GM21390 (cell line): ENCODE data around the gene SURF6.
A peak's percentile ranks its signal among the peaks of the same experiment; 100 is the strongest.

Experiments used
- ATAC-seq: cut with Tn5 transposase; IDR thresholded peaks from one replicate; pipeline ENCODE4 v1.9.1; 2021; ENCODE audit not compliant: unreplicated experiment

SURF6 gene

GRCh38 chr9:133368249-133368881 is 32.4 kb upstream of the SURF6 start:
- no peak for ATAC-seq

- no peak for ATAC-seq
These were observed 31.8 kb upstream of the SURF6 start for GRCh38 chr9:133367778-133368177.

GRCh38 chr9:133367221-133367620 is 31.2 kb upstream of the SURF6 start:
- ATAC-seq, result no peak

GRCh38 chr9:133366435-133366834 is 30.4 kb upstream of the SURF6 start:
- no peak for ATAC-seq

GRCh38 chr9:133362359-133363044 is 26.5 kb upstream of the SURF6 start:
- ATAC-seq, result no peak

GRCh38 chr9:133361507-133362092 is 25.6 kb upstream of the SURF6 start:
- ATAC-seq, result no peak

- ATAC-seq, result no peak
These were observed 24.7 kb upstream of the SURF6 start for GRCh38 chr9:133360400-133361393.

- no peak for ATAC-seq
These were observed 23.6 kb upstream of the SURF6 start for GRCh38 chr9:133359399-133360175.

GRCh38 chr9:133357656-133358055 is 21.7 kb upstream of the SURF6 start:
- ATAC-seq, result no peak

- peak; percentile 68 for ATAC-seq
These were observed 20.6 kb upstream of the SURF6 start, which contains the start of the genes SURF1 and SURF2 for GRCh38 chr9:133356391-133357091. Gene SURF1, minus strand, starts transcription at chr9:133356487. Its CDS starts 34 bp downstream, at chr9:133356453. Gene SURF2, plus strand, starts transcription at chr9:133356550. Its CDS starts 43 bp downstream, at chr9:133356593.

GRCh38 chr9:133355881-133356357 is 19.9 kb upstream of the SURF6 start:
- ATAC-seq, result peak; percentile 39

GRCh38 chr9:133354766-133355165 is 18.8 kb upstream of the SURF6 start:
- no peak for ATAC-seq

GRCh38 chr9:133353548-133353947 is 17.6 kb upstream of the SURF6 start:
- ATAC-seq, result no peak

GRCh38 chr9:133352635-133353340 is 16.8 kb upstream of the SURF6 start:
- no peak for ATAC-seq

GRCh38 chr9:133351908-133352634 is 16.1 kb upstream of the SURF6 start:
- no peak for ATAC-seq

GRCh38 chr9:133351526-133351907 is 15.5 kb upstream of the SURF6 start:
- no peak for ATAC-seq

GRCh38 chr9:133349965-133350616 is 14.1 kb upstream of the SURF6 start:
- no peak for ATAC-seq
